ENCODE data around the gene IVNS1ABP. TPM values are rescaled to one million over a fixed set of nuclear protein-coding genes. Genes with fewer than 3 reads are reported as not detected.

The IVNS1ABP gene
- total RNA-seq, 4 donors from 2014 or later: 19.8 to 51.2 (median 30.5) TPM

- H3K27me3 ChIP-seq: no peaks in the 10 kb centered on the region
- no peak for TF ChIP-seq POLR2A (IDR thresholded peaks at IDR 0.05; ENCODE audit: low read depth)
- no peak for TF ChIP-seq CTCF (IDR thresholded peaks at IDR 0.05)
- no peak for TF ChIP-seq POLR2AphosphoS5 (IDR thresholded peaks at IDR 0.05)
- TF ChIP-seq EP300 (IDR thresholded peaks at IDR 0.05): no peak
- H3K4me1 ChIP-seq: peaks cover 0 to 8% (median 0%) of the 10 kb centered on the region in 4 donors
- intact Hi-C loops (cut with DNase I): no loop called here
- DNase-seq (ENCODE audit: extremely low spot score): no peak
- no peak overlapping the region for H3K27ac ChIP-seq (replicated peaks in 1 of 4)
- WGBS: 52% methylated on average over 2 of the region's 2 CpGs
- no peak overlapping the region for H3K4me3 ChIP-seq
- H3K9me3 ChIP-seq: no peaks in the 10 kb centered on the region
- H3K36me3 ChIP-seq: no peaks in the 10 kb centered on the region
These were observed 32.5 kb upstream of the IVNS1ABP start for GRCh38 chr1:185349556-185349955.

- H3K36me3 ChIP-seq: no peaks in the 10 kb centered on the region
- peaks cover 0 to 8% (median 0%) of the 10 kb centered on the region in 4 donors for H3K4me1 ChIP-seq
- no peak for TF ChIP-seq EP300 (IDR thresholded peaks at IDR 0.05)
- no peak for TF ChIP-seq POLR2AphosphoS5 (IDR thresholded peaks at IDR 0.05)
- no peak for TF ChIP-seq CTCF (IDR thresholded peaks at IDR 0.05)
- TF ChIP-seq POLR2A (IDR thresholded peaks at IDR 0.05; ENCODE audit: low read depth): no peak
- no peak for DNase-seq (ENCODE audit: extremely low spot score)
- H3K9me3 ChIP-seq: no peaks in the 10 kb centered on the region
- H3K27me3 ChIP-seq: no peaks in the 10 kb centered on the region
- intact Hi-C loops (cut with DNase I): no loop called here
- no peak overlapping the region for H3K4me3 ChIP-seq
- H3K27ac ChIP-seq (replicated peaks in 1 of 4): no peak overlapping the region
- 65% methylated on average over 1 of the region's 1 CpG for WGBS
These were observed 31.9 kb upstream of the IVNS1ABP start for GRCh38 chr1:185348985-185349384.

GRCh38 chr1:185348296-185348695 is 31.3 kb upstream of the IVNS1ABP start:
- Histone ChIP-seq H3K36me3 (no peaks in the 10 kb centered on the region), H3K4me3 (no peak overlapping the region), H3K9me3 (no peaks in the 10 kb centered on the region), H3K4me1 (peaks cover 0 to 8% (median 0%) of the 10 kb centered on the region in 4 donors), H3K27ac (replicated peaks in 1 of 4) (no peak overlapping the region), H3K27me3 (no peaks in the 10 kb centered on the region)
- DNase-seq (ENCODE audit: extremely low spot score): no peak
- intact Hi-C loops (cut with DNase I): no loop called here
- TF ChIP-seq POLR2AphosphoS5 (IDR thresholded peaks at IDR 0.05) (no peak), EP300 (IDR thresholded peaks at IDR 0.05) (no peak), CTCF (IDR thresholded peaks at IDR 0.05) (no peak), POLR2A (IDR thresholded peaks at IDR 0.05; ENCODE audit: low read depth) (no peak)
- WGBS: 100% methylated on average over 1 of the region's 1 CpG

- no peak for DNase-seq (ENCODE audit: extremely low spot score)
- no peaks in the 10 kb centered on the region for H3K9me3 ChIP-seq
- peak overlapping the region in 2 of 4 donors; percentile 6 to 13 for H3K27ac ChIP-seq (replicated peaks in 1 of 4)
- no peaks in the 10 kb centered on the region for H3K27me3 ChIP-seq
- H3K36me3 ChIP-seq: no peaks in the 10 kb centered on the region
- no peak overlapping the region for H3K4me3 ChIP-seq
- 72% methylated on average over 4 of the region's 4 CpGs for WGBS
- intact Hi-C loops (cut with DNase I): no loop called here
- no peaks in the 10 kb centered on the region for H3K4me1 ChIP-seq
- TF ChIP-seq CTCF (IDR thresholded peaks at IDR 0.05): no peak
- no peak for TF ChIP-seq EP300 (IDR thresholded peaks at IDR 0.05)
- TF ChIP-seq POLR2AphosphoS5 (IDR thresholded peaks at IDR 0.05): no peak
- no peak for TF ChIP-seq POLR2A (IDR thresholded peaks at IDR 0.05; ENCODE audit: low read depth)
These were observed 29.1 kb upstream of the IVNS1ABP start for GRCh38 chr1:185345913-185346720.
